Ascending aorta (tissue), 2 donors: ENCODE results near the gene TM4SF4. TPM values are rescaled to one million over a fixed set of nuclear protein-coding genes. Genes with fewer than 3 reads are reported as not detected.

Source experiments
- DNase-seq, 2 donors: peaks; one replicate each; pipeline ENCODE4 v3.0.0-alpha.2; 2019; ENCODE audit warnings: low spot score in 2 of 2
- H3K27ac ChIP-seq, 2 donors: fragments of 200-600 bp; sonication (generic); one replicate each; pipeline ENCODE4 v1.5.1; 2016 to 2017; ENCODE audit warnings: mild to moderate bottlenecking in 1 of 2
- H3K27me3 ChIP-seq: fragments of 200-600 bp; sonication (generic); one replicate; pipeline ENCODE4 v1.5.1; 2017
- H3K36me3 ChIP-seq, 2 donors: fragments of 200-600 bp; sonication (generic); one replicate each; pipeline ENCODE4 v1.5.1; 2016
- H3K4me1 ChIP-seq, 2 donors: fragments of 200-600 bp; sonication (generic); one replicate each; pipeline ENCODE4 v1.5.1; 2016 to 2017; ENCODE audit warnings: mild to moderate bottlenecking in 1 of 2
- H3K4me3 ChIP-seq, 2 donors: fragments of 200-600 bp; sonication (generic); one replicate each; pipeline ENCODE4 v1.5.1; 2016 to 2017; ENCODE audit warnings: mild to moderate bottlenecking in 1 of 2
- H3K9me3 ChIP-seq, 2 donors: fragments of 200-600 bp; sonication (generic); one replicate each; pipeline ENCODE4 v1.5.1; 2016
- intact Hi-C: fragments of 100-400 bp; cut with DNase I; formaldehyde crosslinking; loops from one replicate; pipeline ENCODE4 v1.15.1; 2023
- total RNA-seq: library from RNA; depleted of rRNA; stranded (reverse); fragments of >200 nt; gene quantifications from one replicate; pipeline ENCODE4 v1.1.0, GENCODE V29; 2016
- TF ChIP-seq, protein P1 (sequence below), 3 experiments: fragments of 200-600 bp in 2 of 3; fragments of 450-650 bp in 1 of 3; sonication (generic) in 2 of 3; IDR thresholded peaks; one replicate each; pipeline ENCODE4 v1.5.1; 2016 to 2019; ENCODE audit warnings: antibody characterized with exemption in 3 of 3, mild to moderate bottlenecking in 1 of 3, moderate library complexity in 1 of 3

TM4SF4 gene
- total RNA-seq, 1 donor from 2014 or later, result not detected

DNA sequence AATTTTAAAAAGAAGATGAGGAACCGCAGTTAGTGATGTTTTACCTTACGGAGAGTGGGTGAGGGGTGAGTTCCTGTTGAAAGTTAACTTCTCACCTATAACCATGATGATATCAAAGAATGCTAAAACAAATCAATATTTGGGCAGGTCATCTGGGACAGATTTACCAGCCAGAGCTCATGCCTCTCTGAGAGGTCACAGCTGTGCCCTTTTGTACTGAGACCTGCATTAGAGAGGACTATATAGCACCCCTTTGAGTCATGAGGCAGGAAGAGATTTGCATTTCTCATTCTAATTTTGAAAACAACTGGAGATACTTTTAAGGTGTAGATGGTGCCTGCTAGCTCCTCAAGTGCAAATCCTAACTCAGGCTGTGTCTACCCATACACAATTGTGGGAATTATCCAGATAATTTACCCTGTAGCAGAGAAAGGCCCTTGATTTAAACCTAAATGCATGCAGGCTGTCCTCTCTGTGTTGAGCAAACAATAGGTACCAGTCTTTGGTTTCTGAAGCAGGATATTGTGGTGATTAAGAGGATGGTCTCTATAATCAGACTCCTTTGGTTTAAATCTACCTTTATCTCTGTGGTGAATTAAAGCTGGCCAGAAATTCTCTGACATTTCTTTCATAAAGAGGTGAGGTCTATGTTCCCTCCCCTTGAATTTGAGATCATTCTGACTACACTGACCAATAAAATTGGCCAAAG lies 5.8 kb upstream of the TM4SF4 start:
- H3K4me3 ChIP-seq, result no peak overlapping the region
- peaks cover 6 to 39% of the 10 kb centered on the region in 2 donors for H3K4me1 ChIP-seq
- intact Hi-C loops, result no loop called here
- H3K9me3 ChIP-seq, result no peaks in the 10 kb centered on the region
- TF ChIP-seq, protein P1, sequence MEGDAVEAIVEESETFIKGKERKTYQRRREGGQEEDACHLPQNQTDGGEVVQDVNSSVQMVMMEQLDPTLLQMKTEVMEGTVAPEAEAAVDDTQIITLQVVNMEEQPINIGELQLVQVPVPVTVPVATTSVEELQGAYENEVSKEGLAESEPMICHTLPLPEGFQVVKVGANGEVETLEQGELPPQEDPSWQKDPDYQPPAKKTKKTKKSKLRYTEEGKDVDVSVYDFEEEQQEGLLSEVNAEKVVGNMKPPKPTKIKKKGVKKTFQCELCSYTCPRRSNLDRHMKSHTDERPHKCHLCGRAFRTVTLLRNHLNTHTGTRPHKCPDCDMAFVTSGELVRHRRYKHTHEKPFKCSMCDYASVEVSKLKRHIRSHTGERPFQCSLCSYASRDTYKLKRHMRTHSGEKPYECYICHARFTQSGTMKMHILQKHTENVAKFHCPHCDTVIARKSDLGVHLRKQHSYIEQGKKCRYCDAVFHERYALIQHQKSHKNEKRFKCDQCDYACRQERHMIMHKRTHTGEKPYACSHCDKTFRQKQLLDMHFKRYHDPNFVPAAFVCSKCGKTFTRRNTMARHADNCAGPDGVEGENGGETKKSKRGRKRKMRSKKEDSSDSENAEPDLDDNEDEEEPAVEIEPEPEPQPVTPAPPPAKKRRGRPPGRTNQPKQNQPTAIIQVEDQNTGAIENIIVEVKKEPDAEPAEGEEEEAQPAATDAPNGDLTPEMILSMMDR (IDR thresholded peaks at IDR 0.05), result no peak
- DNase-seq, result no peak
- no peak overlapping the region for H3K27ac ChIP-seq
- no peaks in the 10 kb centered on the region for H3K36me3 ChIP-seq
- H3K27me3 ChIP-seq, result no peaks in the 10 kb centered on the region

- TF ChIP-seq, protein P1 (IDR thresholded peaks at IDR 0.05), result no peak
- intact Hi-C loops, result loop anchor here (5.0 to 10.0 kb wide), 3 partner anchors 173 to 516 kb away; partner anchors contain the start of gene HPS3
- no peaks in the 10 kb centered on the region for H3K9me3 ChIP-seq
- H3K27me3 ChIP-seq, result no peaks in the 10 kb centered on the region
- peaks cover 6 to 43% of the 10 kb centered on the region in 2 donors for H3K4me1 ChIP-seq
- peak overlapping the region in 1 of 2 donors; percentile 72 for H3K27ac ChIP-seq
- H3K4me3 ChIP-seq, result no peak overlapping the region
- DNase-seq, result no peak
- H3K36me3 ChIP-seq, result no peaks in the 10 kb centered on the region
Observed at GRCh38 chr3:149470381-149470780, 4.1 kb upstream of the TM4SF4 start.

DNA sequence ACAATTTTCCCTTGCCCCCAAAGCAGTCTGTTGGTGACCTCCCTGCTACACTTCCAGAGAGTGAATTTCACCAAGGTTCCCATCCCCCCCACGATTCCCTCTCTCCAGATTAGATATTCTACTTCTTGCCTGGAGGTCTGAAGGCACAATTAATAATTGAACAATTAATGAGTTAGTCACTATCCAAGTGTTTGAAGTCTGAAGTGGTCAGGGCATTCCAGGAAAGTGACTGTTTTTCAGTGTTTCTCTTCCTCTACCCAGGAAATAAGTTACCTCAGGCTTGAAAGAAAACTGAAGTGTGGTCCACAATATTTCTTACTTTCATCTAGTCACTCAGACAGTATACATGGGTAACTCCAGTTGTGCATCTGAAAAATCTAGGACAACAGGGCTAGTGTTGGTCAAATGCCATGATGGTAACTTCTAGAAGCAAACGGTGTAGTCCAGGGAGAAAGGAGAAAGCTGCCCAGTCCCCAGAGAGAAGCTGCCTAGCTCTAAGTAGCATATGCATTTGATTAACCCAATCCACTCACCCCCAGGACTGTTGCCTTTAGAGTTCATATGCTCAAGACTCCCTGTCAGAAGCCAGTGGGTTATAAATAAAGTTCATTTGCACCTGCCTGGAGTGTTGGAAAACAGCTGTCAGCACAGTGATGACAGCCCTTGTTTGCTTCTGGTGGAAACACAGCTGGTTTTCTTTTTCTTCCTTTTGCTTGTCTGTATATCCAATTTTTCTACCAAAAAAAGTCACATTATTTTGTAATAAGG lies 2.3 kb upstream of the TM4SF4 start:
- no peak for DNase-seq
- intact Hi-C loops, result loop anchor here (2.0 to 10.0 kb wide), 4 partner anchors 71 to 517 kb away; partner anchors contain the start of gene HPS3
- Histone ChIP-seq H3K36me3 (no peaks in the 10 kb centered on the region), H3K4me1 (peaks cover 6 to 27% of the 10 kb centered on the region in 2 donors), H3K27me3 (no peaks in the 10 kb centered on the region), H3K9me3 (no peaks in the 10 kb centered on the region), H3K4me3 (no peak overlapping the region), H3K27ac (peak overlapping the region; percentile 67 to 72)
- TF ChIP-seq, protein P1 (IDR thresholded peaks at IDR 0.05), result no peak

- intact Hi-C loops, result loop anchor here (2.0 to 10.0 kb wide), 4 partner anchors 73 to 519 kb away; partner anchors contain the start of gene HPS3
- DNase-seq, result peak; percentile 30 to 88
- Histone ChIP-seq H3K4me3 (no peak overlapping the region), H3K9me3 (no peaks in the 10 kb centered on the region), H3K27ac (peak overlapping the region; percentile 67 to 72), H3K4me1 (peaks cover 6 to 24% of the 10 kb centered on the region in 2 donors), H3K27me3 (no peaks in the 10 kb centered on the region), H3K36me3 (no peaks in the 10 kb centered on the region)
- TF ChIP-seq, protein P1 (IDR thresholded peaks at IDR 0.05), result no peak
Observed at GRCh38 chr3:149473357-149474249, 894 bp upstream of the TM4SF4 start.

DNA sequence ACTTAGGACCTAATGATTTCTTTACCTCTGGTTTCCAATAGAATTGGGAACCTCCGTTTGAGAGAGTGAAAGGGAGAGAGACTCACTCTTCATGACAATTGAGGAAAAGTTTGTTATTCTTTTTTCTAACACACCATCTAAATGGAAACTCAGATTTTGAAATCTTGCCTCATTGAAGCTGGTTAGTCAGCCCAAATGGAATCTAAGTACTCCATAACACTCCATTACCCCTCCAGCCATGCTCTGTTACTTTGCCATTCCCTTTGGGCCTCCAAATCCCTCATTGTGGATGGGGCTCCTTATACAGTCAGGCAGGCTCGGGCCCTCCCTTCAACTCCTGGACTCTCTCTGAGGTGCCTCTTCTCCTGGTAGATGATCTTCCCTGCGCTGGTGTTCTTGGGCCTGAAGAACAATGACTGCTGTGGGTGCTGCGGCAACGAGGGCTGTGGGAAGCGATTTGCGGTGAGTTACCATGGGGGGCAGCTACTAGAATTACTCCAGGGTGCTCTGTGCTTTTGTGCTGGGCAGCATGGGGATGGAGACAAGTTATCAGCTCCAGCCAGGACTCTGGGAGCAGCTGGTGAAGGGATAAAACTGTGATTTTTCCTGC lies 1.1 kb downstream of the TM4SF4 start:
- TF ChIP-seq, protein P1 (IDR thresholded peaks at IDR 0.05), result no peak
- Histone ChIP-seq H3K36me3 (no peaks in the 10 kb centered on the region), H3K9me3 (no peaks in the 10 kb centered on the region), H3K4me3 (no peak overlapping the region), H3K27ac (no peak overlapping the region), H3K4me1 (peaks cover 6 to 33% of the 10 kb centered on the region in 2 donors), H3K27me3 (no peaks in the 10 kb centered on the region)
- intact Hi-C loops, result loop anchor here (10.0 kb wide), 1 partner anchor 521 kb away; no protein-coding TSS in a partner anchor
- no peak for DNase-seq
